HG03175 (cell line): ENCODE measurements around the gene NEK6.

ENCODE experiments used
- ATAC-seq: cut with Tn5 transposase; IDR thresholded peaks from one replicate; pipeline ENCODE4 v1.9.1; 2021; ENCODE audit warnings: mild to moderate bottlenecking, moderate library complexity; ENCODE audit not compliant: unreplicated experiment

Gene NEK6

DNA sequence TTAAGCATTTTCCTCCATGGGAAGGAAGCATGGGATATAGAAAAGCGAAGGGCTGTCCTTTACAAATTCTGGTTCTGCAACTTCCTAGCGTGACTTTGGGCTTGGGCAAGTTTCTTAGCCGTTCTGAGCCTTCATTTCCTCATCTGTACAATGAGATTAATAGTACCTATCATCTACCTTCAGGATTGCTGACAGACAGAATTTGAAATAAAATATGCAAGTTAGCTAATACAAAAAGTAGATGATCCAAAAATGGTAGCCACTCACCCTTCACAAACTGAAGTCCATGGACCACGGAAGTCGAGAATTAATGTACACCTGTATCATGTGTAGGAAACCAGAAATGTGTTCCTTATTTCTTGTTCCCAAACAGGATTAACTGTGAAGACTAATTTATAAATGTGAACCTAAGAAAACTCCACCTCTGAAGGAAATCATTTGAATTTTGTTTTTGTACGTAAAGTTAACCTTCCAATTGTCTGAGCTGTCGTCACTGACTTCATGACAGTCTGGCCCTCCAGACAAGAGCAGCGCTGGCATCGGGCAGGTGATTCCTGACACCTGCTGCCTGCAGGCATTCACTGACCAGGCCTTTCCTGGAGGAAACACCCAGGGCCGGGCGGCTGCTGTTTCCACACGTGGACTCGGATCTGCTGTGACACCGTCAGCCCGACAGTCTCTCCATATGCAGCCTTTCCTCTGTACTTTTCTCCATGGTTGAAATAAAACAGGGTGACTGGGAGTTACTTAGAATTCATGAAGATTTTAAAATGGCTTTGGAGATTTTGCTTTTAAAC lies 94.1 kb downstream of the NEK6 start:
- ATAC-seq, result no peak

DNA sequence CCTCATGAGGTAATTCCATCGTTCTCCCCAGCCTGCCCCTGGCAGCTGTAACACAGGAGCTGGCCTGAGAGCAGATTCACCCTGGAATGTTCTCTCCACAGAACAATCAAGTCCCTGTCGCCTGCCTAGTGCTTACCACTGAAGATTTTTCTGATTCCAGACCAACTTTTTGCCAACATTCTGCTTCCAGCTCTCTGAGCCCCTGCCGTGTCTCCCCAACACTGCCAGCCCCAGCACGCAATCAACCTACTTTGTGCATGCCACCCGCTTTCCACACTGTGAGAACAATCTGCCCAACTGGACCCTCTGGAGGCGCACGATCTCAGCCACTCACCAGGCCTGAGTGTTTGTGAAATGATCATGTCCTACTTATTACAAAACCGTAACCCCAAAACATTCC lies 94.9 kb downstream of the NEK6 start:
- no peak for ATAC-seq

- no peak for ATAC-seq
Measured at GRCh38 chr9:124353166-124353768, 95.5 kb downstream of the NEK6 start.

DNA sequence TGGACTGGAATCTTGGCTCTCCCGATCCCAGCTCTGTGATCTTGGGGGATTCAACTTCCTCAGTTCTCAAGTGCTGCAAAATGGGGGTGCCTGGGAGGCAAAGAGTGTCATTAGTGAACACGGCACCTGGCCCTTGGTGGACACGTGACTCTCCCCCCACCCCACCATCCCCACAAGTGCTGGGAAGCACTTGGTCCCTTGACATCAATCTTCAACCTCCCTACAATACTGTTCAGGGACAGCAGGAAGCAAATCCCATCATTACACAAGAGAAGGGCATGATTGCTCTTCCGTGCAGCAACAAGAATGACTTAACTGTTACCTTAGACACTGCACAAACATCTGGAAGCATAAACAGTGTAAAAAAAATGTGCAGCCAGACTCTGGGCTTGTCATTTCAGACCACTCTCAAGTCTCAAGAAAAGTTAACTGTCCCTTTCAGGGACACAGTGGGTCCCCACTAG lies 96.1 kb downstream of the NEK6 start:
- ATAC-seq, result no peak

DNA sequence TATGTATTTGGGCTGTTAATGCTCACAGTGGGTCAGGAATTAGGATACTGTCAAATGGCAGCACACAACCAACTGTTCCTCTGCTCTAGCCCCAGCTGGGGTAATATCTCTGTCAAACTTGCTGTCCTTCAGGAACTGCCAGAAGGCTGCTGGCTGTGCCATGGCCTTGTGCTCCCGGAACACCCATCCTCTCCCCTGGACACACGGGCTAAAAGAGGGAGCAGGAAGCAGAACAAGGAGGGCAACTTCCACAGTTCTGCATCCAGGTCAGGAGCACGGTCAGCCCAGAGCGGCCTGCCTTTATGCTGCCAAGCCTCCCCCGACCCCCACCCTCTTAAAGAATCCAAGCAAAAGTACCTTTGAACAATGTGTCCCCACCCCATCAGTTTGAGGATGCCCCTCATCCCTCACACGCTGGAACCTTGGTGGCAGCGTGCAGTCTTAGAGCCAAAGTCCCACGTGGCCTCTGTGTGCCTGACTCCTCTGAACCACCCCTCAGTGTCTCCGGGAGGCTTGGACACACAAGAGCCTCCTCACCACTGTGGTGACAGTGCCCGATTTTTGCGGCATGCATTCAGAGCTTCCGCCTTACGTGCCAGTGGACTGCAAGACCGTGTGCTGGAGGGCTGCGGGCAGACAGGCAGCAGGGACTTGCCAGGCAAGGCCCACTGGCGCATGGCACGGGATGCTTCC lies 96.7 kb downstream of the NEK6 start:
- ATAC-seq, result no peak

DNA sequence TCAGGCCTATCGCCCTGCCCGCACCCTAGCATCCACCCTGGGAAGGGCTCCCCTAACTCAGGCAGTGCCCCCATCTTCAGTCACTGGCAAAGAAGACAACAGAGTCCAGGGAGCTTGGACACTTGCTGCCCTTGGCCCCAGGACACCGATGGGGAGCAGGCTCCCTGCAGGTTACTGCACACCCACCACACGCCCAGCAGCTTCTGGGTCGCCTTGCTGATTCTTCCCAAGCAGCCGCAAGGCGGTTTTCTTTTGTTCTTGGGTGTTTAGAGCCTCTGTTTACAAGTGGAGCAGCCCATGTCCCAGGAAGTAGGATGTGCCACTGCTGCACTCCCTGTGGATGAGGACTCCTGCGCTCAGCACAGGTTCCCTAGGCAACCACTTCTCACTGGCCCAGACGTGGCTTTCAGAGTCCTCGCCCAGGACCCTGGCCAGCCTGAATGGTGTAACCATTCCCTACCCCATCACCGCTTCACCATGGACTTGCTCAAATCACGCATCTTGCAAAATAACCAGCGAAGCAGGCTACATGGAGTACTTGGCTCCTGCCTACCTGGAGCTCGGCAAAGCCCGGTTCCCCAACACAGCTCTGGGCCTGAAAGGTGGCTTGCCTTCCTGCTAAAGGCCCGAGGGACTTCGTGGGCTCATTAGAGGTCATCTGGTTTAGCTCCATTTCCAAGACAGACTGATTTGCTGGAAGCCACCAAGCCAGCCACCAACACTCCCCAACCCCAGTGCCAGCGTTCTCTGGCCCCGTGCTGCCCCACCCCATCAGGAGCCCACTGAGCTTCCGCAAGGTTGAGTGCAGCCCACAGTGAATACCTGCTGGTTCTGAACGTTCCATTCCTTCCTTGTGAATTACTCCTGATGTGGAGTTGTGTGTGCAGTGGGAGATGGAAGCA lies 97.5 kb downstream of the NEK6 start:
- ATAC-seq, result no peak

DNA sequence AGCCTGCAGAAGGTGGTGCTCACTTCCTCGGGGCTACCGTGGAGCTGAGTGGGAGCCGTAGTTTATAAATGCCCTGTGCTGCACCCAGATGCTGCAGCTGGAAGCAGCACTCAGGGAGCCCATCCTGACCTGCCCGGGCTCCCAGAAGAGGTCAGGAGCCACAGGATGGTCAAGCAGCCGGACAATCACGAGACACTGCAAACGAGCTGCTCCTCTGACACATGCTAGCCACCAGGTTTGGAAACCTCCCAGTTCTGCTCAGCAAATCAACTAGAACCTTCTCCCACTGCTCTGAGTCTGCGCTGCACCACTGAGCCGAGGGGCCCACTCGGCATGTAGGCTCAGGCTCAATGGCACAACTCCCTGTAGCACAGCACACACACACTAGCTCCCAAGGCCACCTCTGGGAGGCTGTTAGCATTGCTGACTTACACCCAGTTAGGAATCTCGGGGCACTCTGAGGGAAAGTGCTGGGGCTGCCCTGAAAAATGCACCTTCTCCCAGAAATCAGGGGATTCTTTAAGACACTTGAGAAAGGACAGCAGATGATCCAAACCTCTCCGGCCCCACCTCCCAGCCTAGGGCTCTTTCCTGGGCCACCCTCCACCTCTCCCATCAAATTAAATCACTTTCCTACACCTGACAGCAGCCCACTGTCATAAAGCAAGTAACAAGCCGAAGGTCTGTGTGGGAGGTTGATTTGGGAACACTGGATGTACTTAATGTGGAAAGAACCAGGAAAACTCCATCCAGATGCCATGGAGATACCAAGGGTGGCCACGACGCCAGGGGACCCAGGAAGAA lies 98.4 kb downstream of the NEK6 start:
- no peak for ATAC-seq

DNA sequence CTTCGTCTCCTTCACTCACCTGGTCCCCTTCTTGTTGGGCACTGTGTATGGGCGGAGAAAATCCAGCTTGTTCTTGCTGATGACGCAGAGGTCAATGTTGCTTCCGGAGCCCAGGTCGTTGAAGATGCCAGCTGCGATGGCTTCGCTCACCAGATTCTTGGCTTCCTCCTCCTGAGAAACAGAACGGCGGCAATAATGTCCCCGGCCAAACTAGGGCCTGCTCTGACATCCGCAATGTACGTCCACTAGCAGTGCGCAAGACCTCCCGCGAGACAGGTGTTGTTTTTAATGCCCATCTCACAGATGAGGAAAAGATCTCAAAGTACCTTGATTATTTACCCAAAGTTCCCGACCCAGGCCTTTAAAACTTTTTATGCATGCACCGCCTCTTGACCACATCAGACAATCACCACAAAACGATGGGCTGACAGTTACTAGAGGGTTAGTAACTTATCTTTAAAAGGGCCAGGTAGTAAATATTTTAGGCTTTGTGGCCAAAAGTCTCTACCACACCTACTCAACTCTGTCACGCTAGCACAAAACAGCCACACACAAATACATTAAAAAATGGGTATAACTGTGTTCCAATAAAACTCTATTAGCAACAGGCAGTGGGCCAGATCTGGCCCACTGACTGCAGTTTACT lies 99.1 kb downstream of the NEK6 start:
- ATAC-seq, result no peak

- no peak for ATAC-seq
Measured at GRCh38 chr9:124357721-124358361, 100.1 kb downstream of the NEK6 start.

GRCh38 chr9:124358631-124359030 lies 100.9 kb downstream of the NEK6 start:
- no peak for ATAC-seq

- no peak for ATAC-seq
Measured at GRCh38 chr9:124359426-124359825, 101.7 kb downstream of the NEK6 start.

DNA sequence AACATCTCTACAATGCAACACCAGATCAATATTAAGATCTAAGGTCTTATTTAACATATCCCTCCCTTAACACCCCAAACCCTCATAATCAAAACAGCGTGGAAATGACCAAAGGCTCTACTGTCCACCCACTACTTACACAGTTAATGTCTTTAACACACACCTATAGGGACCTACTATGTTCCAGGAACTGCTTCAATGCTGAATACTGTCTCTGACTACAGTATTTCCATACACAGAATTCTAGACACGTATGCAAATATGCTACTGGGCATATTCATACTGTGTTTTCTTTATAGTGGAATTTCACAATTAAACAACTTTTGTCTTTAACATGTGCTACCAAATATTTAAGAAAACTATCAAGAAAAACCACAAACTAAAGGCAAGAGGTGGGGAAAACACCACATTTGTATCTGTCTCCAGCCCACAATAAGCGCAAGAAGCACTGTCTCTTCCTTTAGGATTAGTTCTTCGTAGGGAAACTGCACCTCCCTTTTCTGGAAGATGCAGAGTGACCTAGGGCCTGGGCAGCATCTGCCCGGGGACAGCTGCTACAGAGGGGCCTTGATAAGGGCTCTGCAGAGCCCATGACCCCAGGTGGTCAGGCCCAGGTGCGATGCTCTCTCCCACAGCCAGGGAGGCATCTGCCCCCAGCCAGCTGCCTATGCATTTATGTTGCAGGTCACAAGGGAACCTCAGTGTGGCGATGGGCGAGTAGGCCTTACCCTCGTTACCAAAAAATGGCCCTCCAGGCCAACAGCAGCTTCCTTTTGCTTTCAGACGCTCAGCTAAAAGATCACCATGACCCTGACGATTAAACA lies 102.3 kb downstream of the NEK6 start:
- ATAC-seq, result no peak

DNA sequence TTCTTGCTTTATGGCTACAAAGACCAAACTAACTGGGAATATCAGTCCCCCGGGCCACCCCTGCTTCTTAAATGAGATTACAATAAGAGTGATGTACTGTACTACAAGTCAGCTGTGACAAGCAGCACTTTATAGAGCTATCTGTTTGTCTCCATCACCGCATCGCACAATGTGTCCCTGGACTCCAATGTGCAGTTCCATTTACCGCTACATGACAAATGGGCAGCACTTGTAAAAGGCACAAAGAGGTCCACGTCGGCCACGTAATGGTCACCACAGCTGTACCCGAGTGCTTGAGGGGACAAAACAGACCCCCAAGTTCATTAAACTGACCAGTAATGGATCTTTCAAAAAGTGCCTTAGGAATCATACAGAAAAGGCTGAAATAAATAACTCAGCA lies 103.4 kb downstream of the NEK6 start:
- no peak for ATAC-seq

DNA sequence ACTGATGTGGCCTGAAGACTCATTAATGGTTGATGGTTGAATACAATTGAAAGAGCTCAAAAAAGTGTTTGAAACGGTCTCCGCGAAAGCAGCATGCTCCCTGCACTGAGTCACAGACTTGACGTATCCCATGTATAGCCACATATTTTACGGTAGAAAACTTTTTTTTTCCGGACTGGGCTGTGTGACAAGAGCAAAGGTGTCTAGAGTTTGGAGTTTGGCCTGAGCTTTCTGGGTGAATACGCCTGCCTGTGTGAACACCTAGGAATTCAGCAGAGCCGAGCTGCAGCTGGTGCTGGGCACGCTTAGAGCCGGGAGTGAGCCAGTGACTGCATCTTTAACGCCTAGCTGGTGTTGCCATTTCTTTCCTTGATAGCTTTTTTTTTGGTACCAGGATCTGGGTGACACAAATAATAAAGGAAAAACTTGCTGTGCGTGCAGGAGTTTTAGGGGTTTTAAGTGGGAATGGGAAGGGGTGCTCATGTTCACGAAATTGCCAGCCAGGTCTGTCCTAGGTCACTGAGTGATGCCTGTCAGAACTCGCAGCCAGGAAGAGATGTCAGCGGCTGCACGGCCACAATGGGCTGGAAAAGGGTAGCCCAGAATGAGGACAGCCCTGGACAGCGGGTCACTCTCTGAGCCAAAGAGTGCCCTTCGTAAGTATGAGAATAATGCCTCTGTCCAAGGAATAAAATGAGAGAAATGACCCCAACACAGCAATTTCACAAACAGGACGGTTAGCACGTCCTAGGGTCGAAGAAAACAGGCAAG lies 105.8 kb downstream of the NEK6 start:
- ATAC-seq, result no peak

- no peak for ATAC-seq
Measured at GRCh38 chr9:124364141-124364540, 106.4 kb downstream of the NEK6 start.

GRCh38 chr9:124365036-124365435 lies 107.3 kb downstream of the NEK6 start:
- no peak for ATAC-seq

- ATAC-seq, result no peak
Measured at GRCh38 chr9:124366476-124367220, 108.9 kb downstream of the NEK6 start.
